NCI-H2081 (cell line): Measurements from ENCODE around the gene CLDN25.
A peak's percentile ranks its signal among the peaks of the same experiment; 100 is the strongest.
"Not testable (repeated sequence)": the region's sequence is repeated elsewhere in the genome, so short reads cannot be mapped to it uniquely, and the experiment has no call there.

ENCODE experiments used
- DNase-seq, 2 experiments: peaks; one replicate each; lab custom pipeline; 2025; lab: John Stamatoyannopoulos, UW

The CLDN25 gene

DNA sequence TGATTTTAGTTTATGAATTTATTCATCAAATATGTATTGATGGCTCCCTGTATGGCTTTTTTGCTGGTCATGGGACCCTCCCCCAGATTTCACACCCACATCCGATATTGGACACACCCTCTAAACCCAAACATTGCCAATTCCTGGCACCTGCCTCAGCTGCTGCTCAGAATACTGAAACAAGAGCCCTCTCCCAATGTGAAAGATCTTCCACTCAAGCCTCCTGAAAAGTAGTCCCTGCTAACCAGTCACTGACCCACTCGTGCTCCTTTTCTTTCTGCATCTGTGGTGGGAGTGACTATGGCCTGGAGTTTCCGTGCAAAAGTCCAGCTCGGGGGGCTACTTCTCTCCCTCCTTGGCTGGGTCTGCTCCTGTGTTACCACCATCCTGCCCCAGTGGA, at the start of gene CLDN25:
Gene CLDN25, plus strand, starts transcription at position 301 of the 400 bp plus-strand sequence. Its CDS starts 0 bp downstream, at position 301.
- DNase-seq, result no peak

DNA sequence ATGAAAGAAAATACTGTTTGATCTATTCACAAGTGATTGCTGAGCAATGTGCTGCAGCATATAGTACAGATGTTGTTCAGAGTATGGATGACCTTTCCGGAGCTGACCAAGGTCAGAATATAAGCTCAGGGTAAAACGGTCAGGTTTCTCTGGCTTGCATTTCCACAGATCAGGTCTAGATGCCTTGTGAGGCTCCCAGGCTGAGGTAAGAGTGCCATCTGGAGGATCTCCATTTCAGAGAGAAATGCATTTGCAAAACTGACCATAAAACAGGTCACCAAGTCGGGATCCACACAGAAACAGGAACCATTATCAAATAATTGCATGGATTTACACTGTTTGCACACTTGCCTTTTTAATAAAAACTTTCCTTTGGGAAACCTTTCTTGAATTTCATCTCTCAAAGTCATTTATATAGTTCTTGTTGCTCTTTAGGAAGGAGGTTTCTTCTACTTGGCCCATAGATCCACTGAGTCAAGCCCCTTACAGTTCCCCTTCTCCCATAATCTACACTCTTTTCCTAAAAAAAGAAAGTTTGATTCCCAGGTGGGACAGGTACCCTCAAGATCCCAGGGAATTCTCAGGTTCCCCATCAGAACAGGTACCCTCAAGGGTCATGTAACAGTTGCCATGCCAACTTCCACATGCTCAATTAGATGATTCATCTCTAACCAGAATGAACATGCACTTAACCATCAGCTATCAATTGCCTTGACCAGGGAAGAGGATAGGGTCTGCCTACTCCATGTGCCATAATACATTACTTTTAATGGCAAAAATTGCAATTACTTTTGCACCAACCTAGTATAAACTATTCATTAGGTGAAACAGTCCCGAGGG, 48.5 kb upstream of the CLDN25 start:
- DNase-seq, result peak; percentile 45 to 47

DNA sequence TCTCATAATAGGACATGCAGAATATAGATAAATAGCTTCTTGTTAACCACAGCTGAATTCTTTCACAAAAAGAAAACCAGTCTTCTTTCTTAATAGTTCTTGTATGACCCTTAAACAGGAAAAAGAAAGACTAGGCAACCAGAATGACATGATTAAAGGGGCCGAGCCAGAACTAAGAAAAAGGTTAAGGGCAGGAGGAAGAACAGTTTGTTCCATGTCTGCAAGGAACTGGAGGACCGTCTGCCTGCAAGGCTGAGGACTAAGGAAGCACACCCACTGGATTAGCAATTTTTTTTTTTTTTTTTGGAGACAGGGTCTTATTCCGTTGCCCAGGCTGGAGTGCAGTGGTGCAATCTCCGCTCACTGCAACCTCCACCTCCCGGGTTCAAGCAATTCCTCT, 47.5 kb upstream of the CLDN25 start:
- no peak for DNase-seq

DNA sequence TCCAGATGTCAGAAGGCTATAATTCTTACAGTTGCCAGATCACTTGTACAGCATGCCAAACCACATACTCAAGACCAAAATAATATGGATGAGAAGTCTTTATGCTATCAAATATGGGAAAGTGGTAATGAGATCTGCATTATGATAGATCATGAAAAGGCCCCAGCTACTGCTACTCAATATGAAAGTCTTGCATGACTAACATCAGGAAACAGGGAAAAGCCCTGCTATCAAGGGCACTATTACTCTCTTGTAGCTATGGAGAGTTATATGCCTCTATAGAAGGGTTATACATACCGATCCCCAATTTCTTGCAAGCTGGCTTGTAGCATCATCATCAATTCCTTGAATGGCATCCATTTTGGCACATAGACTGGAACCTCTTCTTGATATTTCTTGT, 43.3 kb upstream of the CLDN25 start:
- no peak for DNase-seq

DNA sequence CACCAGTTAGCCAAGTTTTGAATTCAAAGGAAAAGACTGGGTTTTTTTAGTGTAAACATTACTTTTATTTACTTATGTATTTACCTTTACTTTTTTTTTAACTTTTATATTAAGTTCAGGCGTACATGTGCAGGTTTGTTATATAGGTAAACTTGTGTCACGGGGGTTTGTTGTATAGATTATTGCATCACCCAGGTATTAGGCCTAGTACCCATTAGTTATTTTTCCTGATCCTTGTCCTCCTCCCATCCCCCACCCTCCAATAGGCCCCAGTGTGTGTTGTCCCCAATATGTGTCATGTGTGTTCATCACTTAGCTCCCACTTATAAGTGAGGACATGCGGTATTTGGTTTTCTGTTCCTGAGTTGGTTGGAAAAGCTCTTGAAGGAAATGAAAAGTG, 26.7 kb upstream of the CLDN25 start:
- DNase-seq, result no peak

DNA sequence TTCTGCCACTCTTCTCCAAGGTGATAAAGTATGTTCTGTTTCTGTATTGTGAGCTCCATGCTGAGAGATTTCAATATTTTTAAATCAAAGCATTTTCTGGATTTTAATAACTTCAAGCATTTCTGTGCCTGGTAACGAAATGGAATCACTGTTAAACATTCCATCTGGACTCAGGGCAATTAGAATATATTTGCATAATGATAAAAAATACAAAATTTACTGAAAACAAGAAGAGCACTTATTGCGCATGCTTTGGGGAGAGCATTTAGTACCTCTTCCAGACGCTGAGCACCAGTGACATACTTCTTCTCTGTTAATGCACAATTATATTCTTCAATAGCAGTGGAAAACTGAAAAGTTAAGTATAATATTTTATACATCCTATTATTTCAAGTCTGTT, 19.4 kb upstream of the CLDN25 start:
- no peak for DNase-seq

DNA sequence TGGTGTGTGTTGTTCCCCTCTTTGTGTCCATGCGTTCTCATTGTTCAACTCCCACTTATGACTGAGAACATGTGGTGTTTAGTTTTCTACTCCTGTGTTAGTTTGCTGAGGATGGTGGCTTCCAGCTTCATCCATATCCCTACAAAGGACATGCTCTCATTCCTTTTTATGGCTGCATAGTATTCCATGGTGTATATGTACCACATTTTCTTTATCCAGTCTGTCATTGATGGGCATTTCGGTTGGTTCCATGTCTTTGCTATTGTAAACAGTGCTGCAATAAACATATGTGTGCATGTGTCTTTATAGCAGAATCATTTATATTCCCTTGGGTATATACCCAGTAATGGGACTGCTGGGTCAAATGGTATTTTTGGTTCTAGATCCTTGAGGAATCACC, 16.6 kb upstream of the CLDN25 start:
- DNase-seq, result not testable (repeated sequence)

DNA sequence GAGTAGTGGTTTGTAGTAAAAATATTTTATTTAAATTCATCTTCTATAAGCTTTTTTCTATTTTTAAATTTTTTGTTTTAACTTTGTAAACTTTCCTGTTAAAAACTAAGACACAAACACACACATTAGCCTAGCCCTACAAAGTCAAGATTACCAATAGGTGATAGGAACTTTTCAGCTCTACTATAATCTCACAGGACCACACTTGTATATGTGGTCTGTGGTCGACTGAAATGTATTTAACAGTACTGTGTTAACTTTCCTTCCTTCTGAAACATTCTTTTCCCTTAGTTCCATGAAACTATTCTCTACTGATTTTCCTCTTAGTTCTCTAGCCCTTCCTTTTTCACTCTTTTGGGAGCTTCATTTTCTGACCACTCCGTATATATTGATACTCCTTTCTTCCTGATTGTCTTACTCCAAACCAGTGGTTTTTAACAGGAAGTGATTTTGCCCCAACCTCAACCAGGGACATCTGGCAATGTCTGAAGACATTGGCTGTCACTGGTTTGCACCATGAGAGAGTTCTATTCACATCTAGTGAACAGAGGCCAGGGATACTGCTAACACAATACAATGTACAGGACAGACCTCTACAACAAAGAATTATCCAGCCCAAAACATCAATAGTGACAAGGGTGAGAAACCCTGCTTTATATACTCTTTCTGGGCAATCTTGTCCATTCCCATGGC, 14.9 kb upstream of the CLDN25 start:
- DNase-seq, result no peak

DNA sequence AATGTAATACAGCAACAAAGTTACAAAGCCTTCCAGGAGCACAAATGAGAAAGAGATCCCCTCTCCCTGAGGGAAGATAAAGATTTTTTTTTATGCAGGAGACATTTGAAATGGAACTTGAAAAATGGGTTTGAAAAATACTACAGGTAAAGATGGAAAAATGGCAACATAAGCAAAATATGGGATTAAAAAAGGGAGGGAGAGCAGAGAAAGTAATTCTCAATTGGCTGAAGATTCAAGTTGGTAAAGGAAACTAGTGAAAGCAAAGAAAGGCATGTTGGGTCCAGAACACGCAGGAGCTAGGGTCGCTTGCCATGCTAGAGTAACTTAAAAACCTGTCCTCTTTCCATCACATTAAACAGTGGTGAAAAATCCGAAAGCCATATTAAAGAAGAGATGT, 7.6 kb upstream of the CLDN25 start:
- DNase-seq, result no peak

DNA sequence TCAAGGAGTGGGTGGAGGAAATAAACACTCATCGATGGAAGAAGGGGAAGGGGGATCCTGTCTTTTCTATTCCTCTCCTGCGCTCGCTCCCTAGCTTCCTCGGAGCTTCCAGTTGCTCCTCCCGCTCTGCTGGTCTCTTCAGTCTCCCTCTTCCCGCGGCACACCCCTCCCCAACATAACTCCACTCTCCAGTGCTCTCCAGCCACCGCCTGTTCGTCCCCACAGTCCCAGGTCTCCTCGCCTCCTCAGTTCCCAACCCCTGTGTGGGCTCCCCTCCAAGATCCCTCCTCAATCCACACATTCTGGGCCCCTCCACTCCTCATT, 6.5 kb upstream of the CLDN25 start:
- DNase-seq, result no peak

DNA sequence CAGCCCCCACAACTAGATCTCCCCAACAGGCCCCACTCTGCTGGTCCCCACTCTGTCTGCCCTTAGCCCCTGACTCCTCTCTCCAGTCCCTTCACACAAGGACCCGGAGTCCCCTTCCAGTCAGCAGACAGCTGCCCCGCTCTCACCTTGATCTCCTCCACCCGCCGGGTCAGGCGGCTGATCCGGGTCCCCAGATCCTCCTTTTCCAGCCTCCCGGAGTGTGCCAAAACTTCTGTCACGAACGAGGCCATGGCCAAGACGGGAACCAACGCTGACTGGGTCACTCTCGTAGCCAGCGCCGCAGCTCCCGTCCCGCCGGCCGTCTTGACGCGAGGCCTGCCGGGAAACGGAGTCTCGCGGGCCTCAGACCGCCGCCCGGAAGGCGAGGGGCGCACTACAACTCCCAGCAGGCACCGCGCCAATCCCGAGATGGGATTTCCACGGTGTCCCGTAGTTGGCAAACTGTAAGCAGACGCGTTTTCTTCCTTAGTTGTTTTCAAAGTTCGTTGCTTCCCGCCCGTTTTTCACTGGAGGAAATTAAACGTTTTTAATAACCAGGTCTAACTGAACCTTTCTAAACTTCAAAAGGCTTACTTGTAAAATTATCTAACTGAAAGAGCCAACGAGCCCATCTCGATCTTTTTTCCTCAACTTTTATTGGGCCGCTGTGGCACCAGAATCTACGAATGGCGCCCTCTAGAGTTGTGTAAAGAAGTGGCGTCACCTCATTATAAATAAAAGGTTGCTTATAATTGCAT, 6.0 kb upstream of the CLDN25 start, which contains the start of gene ZW10:
Gene ZW10, minus strand, starts transcription at position 277 of the 758 bp plus-strand sequence. Its CDS starts 26 bp downstream, at position 251.
- peak; percentile 97 to 98 for DNase-seq

DNA sequence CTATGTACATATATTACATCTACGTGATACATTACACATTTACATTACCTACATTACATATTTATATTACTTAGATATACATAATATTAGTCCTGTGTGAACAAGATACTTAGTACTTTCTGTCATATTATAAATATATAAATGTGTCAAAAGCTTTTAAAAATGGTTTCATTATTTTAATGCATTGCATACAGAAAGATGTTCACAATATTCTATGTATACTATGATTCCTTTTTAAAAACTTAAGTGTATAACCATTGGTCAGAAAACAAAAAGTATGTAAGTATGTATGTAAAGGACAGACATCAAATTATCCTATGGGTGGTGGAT, 5.5 kb upstream of the CLDN25 start:
- no peak for DNase-seq

DNA sequence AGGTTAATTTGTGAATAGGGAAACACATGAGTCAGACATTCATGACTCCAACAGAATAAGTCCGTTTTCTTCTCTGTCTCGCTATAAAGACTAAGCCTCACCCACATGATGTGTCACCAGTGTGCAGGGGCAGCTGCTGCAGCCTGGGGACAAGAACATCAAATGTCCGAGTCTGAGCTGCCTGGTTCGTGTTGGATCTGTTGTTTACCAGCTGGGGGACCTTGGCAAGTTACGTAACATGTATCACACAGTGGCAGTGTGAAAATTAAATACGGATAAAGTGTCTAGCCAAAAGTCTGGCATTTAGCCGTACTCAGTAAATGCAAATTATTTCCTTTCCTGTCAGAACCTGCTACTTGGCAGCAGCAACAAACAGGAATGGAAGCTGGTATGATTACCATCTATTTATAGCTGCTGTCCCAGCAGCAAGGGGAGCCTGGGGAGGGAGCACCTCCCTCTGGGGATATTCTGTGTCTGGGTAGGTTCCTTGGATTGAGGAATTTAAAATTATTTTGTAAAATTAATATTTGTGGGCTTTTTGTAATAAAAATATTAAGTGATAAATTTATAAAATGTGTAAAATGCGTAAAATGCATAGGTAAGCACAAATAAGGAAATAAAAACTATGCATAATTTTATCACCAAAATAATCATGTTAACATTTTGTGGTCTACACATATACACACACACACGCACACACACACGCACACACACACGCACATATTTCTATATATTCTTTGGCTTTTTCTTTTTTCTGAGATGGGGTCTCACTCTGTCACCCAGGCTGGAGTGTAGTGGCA, 1.3 kb upstream of the CLDN25 start:
- peak; percentile 68 to 91 for DNase-seq

DNA sequence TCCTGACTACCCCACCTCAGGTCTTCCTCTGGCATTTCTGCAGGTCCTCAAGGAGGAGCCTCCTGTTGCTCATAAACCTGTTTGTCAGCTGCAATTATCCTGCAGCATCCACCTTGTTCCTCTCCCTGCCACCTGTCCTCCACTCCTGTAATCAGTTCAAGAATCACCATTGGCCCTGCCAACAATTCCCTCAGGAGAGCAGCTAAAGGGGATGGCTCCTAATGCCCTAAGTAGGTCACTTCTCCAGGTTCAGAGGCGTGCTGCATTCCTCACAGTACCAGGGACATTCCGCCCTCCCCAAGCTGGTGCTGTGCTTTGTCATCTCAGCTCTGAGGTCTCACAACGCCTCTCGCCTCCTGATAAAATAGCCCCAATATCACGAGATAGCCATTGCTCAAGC, 2.1 kb downstream of the CLDN25 start:
- no peak for DNase-seq

DNA sequence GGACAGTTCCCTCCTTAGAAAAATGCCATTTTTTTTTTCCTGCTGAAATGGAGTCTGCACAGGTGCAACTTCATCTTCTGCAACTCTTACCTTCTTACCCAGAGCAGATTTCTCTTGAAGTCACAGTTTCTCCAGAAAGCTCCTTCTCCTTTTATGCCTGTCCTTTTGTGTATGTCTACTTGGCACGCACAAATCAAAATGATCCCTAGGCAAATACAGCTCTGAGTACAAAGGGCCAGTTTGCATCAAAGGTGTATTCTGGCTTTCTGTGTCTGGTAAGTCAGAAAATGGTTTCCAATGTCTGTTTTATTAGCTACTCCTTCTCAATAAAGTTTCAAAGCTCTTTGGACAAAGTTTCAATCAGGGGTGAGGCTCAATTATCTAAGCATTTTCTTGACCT, 2.5 kb downstream of the CLDN25 start:
- DNase-seq, result no peak

DNA sequence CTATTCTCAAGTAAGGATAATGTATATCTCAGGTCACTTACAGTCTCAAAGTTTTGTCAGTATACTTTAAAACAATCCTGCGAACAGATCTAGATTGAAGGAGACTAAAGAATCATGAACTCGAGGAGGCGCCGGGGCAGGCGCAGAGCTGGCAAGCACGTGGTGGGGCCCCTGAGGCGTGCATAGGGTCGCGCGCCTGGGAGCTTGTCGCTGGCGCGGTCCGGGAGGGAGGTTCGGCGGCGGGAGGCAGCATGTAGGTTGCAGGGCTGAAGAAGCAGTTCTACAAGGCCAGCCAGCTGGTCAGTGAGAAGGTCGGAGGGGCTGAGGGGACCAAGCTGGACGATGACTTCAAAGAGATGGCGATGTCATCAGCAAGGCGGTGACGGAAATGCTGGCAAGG, 9.4 kb downstream of the CLDN25 start:
- DNase-seq, result not testable (repeated sequence)

DNA sequence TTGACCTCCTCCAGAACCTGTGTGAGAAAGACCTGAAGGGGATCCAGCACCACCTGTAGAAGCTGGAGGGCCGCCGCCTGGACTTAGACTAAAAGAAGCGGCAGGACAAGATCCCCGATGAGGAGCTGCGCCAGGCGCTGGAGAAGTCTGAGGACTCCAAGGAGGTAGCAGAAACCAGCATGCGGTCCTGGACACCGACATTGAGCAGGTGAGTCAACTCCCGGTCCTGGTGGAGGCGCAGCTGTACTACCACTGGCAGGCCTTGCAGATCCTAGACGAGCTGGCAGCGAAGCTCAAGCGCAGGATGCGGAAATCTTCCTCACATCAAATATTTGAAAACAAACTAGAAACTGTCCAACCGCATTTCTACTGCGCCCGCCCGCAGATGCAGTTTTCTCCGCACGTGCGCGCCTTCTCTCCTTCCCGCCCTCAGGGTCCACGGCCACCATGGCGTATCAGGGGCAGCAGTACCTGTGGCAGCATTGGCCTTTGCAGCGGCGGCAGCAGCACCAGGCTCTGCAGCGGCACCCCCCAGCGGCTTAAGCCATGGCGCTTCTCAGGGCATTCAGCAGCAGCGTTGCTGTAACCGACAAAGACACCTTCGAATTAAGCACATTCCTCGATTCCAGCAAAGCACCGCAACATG, 10.2 kb downstream of the CLDN25 start:
- DNase-seq, result no peak

DNA sequence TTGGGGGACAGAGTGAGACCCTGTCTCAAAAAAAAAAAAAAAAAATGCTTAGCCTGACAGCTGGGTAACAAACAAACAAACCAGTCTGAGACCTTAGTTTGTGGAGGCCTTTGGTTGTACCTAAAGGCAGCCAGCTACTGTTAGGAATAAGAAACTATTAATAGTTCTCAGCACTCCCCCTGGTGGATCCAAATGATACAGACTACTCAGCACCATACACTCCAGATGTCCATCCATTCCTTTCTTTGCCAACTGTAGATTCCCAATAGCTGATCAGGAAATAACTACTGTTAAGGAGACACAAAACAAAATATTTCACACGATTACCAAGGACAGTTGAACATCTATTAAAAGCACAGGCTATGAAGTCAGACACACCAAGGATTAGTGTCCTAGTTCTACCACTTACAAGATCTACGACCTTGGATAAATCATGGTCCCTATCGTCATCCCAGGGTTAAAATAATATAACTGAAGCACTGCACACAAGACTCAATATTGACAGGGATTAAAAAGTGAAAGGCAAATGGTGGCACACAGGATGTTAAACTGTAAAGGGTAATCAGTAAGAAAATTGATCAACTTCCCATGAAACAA, 17.2 kb downstream of the CLDN25 start:
- peak; percentile 55 to 57 for DNase-seq

DNA sequence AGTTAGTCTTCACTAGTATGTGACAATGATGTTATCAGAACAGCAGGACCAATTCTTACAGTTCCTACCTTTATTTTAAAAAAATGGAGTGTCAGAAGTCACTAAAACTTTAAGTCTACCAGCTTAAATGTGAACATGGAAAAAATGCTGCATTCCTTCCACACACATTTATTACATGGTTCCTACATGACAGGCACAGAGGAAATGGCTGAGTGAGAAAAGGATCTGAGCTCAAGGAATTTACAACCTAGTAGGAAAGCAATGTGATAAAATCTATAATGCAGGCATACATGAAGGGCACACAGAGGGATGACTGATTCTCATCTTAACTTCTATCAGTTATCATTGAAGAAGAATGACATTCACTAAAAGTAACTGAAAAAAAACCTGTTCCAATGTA, 23.0 kb downstream of the CLDN25 start:
- DNase-seq, result no peak

DNA sequence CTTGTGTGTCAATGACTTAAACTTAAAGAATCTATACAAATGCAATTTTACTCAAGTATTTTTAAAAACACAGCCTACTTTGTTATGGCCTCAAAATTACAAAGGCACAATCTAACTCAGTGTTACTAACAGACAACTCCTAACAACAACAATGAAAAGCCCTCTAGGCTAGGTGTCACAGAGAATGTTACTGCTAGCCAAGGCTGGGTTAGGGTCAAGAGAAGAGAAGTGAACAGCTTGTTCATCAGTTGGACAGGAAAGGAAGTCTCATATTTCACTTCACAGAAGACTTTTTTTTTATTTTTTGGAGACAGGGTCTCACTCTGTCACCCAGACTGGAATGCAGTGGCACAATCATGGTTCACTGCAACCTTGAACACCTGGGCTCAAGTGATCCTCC, 26.0 kb downstream of the CLDN25 start:
- no peak for DNase-seq

DNA sequence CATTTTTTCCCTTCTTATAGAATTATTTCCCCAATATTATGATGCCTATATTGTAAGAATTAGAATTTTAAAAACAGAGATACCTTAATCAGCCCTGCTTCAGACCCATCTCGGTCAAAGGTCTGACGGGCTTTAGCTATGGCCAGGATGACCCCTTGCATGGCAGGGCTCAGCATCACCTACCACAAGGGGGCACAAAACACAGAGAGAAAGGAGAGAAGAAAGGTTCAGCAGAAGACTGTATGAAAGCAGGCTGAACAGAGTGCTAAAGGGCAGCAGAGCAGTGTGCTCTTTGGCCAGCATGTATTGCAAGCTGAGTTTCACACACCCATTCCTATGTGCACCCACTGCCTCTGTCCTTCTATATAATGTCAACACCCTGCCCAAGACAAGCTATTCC, 26.8 kb downstream of the CLDN25 start:
- no peak for DNase-seq
